CD4-positive, alpha-beta memory T cell (primary cell): ENCODE results near the gene PLAAT3. TPM values are rescaled to one million over a fixed set of nuclear protein-coding genes. Genes with fewer than 3 reads are reported as not detected.
"Not testable (repeated sequence)": the region's sequence is repeated elsewhere in the genome, so short reads cannot be mapped to it uniquely, and the experiment has no call there.

Experiments used
- CTCF ChIA-PET: fragments of 350-600 bp; sonication (Branson Sonifier 250); formaldehyde crosslinking; loops from one replicate; lab custom pipeline; 2021; ENCODE audit warnings: inconsistent platforms; ENCODE audit not compliant: partially characterized antibody; lab: Charles Lee
- POLR2A ChIA-PET: fragments of 350-600 bp; sonication (Branson Sonifier 250); formaldehyde crosslinking; loops from one replicate; lab custom pipeline; 2021; ENCODE audit not compliant: partially characterized antibody; lab: Charles Lee
- DNase-seq, 5 donors: peaks; one replicate each; pipeline versions ENCODE4 v3.0.0 to v3.0.0-alpha.2; 2020 to 2022; ENCODE audit warnings: mixed read lengths in 1 of 5
- H3K27ac ChIP-seq: one replicate; pipeline ENCODE4 v1.7.0; 2013; ENCODE audit warnings: low read depth, low read length
- H3K27me3 ChIP-seq: 2 replicates; pipeline ENCODE4 v1.7.0; 2013; ENCODE audit warnings: mild to moderate bottlenecking, low read length, moderate library complexity; ENCODE audit not compliant: insufficient read depth
- H3K36me3 ChIP-seq: 2 replicates; pipeline ENCODE4 v1.7.0; 2013; ENCODE audit warnings: mild to moderate bottlenecking, low read length, moderate library complexity; ENCODE audit not compliant: insufficient read depth
- H3K4me1 ChIP-seq: 2 replicates; pipeline ENCODE4 v1.7.0; 2013; ENCODE audit warnings: mild to moderate bottlenecking, low read length, moderate library complexity; ENCODE audit not compliant: insufficient read depth
- H3K4me3 ChIP-seq, 2 donors: one replicate each; pipeline ENCODE4 v1.7.0; 2013; ENCODE audit warnings: low read length in 2 of 2, mild to moderate bottlenecking in 1 of 2
- H3K9me3 ChIP-seq, 2 donors: one replicate each; pipeline ENCODE4 v1.7.0; 2013; ENCODE audit warnings: low read length in 2 of 2, control low read depth in 1 of 2; ENCODE audit not compliant: control insufficient read depth in 1 of 2
- H3K27ac Mint-ChIP-seq, 7 donors: one replicate each; pipeline ENCODE4 v1.8.0; 2020 to 2021; ENCODE audit warnings: mixed read lengths in 7 of 7, mild to moderate bottlenecking in 6 of 7, inconsistent platforms in 3 of 7, moderate library complexity in 3 of 7
- H3K27me3 Mint-ChIP-seq, 2 donors: one replicate each; pipeline ENCODE4 v1.8.0; 2020 to 2021; ENCODE audit warnings: mixed read lengths in 2 of 2
- H3K36me3 Mint-ChIP-seq, 2 donors: one replicate each; pipeline ENCODE4 v1.8.0; 2020 to 2021; ENCODE audit warnings: mixed read lengths in 2 of 2, inconsistent platforms in 1 of 2, mild to moderate bottlenecking in 1 of 2
- H3K4me1 Mint-ChIP-seq, 4 donors: one replicate each; pipeline ENCODE4 v1.8.0; 2020 to 2021; ENCODE audit warnings: mixed read lengths in 4 of 4, mild to moderate bottlenecking in 1 of 4
- H3K4me3 Mint-ChIP-seq, 8 donors: one replicate each; pipeline ENCODE4 v1.8.0; 2020 to 2021; ENCODE audit warnings: mixed read lengths in 8 of 8, mild to moderate bottlenecking in 7 of 8, moderate library complexity in 6 of 8, inconsistent platforms in 3 of 8
- H3K9me3 Mint-ChIP-seq, 8 donors: one replicate each; pipeline ENCODE4 v1.8.0; 2020 to 2021; ENCODE audit warnings: mixed read lengths in 8 of 8, mild to moderate bottlenecking in 5 of 8, inconsistent platforms in 3 of 8, moderate library complexity in 1 of 8
- intact Hi-C: fragments of 100-400 bp; cut with micrococcal nuclease; formaldehyde crosslinking; loops from one replicate; pipeline ENCODE4 v1.15.1; 2023
- polyA plus RNA-seq, 2 donors: library from polyadenylated mRNA; unstranded; fragments of 300-500 nt; fragmentation: Illumina TruSeq; gene quantifications; one replicate each; pipeline ENCODE4 v1.2.3, GENCODE V29; 2021
- total RNA-seq, 2 experiments: library from RNA; stranded (reverse); gene quantifications; one replicate each; pipeline ENCODE4 v1.2.3, GENCODE V29; 2021

The PLAAT3 gene
- total and polyA plus RNA-seq, 4 experiments from 2014 or later, result 3.6 to 9.2 (median 6.1) TPM

DNA sequence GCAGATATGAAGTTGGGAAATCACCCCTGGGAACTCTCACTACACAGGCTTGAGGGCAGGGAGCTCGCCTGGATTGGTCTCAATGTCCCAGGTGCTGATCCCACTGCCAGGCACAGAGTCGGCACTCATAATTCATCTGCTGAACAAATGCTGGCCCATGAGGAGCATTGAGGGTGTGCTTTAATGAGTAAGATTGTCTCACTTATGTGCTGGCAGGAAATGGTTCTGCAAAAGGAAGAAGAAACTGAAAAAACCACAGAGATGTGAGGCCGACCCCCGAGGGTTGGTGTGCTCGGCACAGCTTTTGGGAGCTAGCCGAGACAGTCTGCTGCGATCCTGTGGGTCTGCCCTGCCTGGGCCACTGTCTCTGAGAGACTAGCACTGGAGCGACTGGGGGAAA lies 60.5 kb downstream of the PLAAT3 start:
- H3K4me3 ChIP-seq, result peak overlapping the region in 1 of 2 donors; percentile 53
- Mint-ChIP-seq H3K4me1 (peaks cover 37 to 56% (median 45%) of the 10 kb centered on the region in 4 donors), H3K27me3 (no peaks in the 10 kb centered on the region), H3K36me3 (no peaks in the 10 kb centered on the region), H3K4me3 (peak overlapping the region; percentile 57 to 94 (median 89)), H3K27ac (peak overlapping the region; percentile 84 to 98 (median 95)), H3K9me3 (no peaks in the 10 kb centered on the region)
- ChIA-PET CTCF (interaction anchor here (1.3 to 3.7 kb wide), 5 partner anchors 10 to 75 kb away, joined by 3 to 23 read pairs (median 7); partner anchors contain the start of genes PLAAT2 and PLAAT4), POLR2A (interaction anchor here (1.1 to 7.1 kb wide), 9 partner anchors 8 to 50 kb away, joined by 3 to 132 read pairs (median 9); partner anchors contain the start of gene PLAAT4)
- H3K9me3 ChIP-seq, result no peaks in the 10 kb centered on the region
- no peaks in the 10 kb centered on the region for H3K36me3 ChIP-seq
- intact Hi-C loops, result loop anchor here (2.0 kb wide), 1 partner anchor 17 kb away; the partner anchor contains the start of gene PLAAT4
- peak; percentile 38 to 77 (median 52) for DNase-seq
- H3K4me1 ChIP-seq, result peaks cover 38% of the 10 kb centered on the region
- no peaks in the 10 kb centered on the region for H3K27me3 ChIP-seq
- peak overlapping the region; percentile 62 for H3K27ac ChIP-seq

DNA sequence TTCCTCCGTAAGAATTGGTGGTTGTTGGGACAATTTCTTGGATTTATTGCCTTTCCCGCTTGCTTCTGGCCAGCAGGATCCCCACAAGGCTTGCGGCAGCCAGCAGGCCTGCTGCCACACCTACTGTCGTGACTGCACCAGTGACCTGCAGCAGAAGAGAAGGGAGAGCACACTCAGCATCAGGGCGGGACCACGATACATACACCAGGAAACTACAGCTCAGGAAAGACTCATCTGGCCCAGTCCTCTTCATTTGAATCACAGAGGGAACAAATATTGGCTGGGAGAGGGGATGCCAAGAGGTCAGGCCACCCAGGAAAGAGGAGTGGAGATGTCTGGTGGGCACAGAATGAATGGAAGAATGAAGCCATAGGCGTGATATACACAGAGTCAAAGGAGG lies 61.3 kb downstream of the PLAAT3 start:
- CTCF ChIA-PET, result interaction anchor here (1.3 to 3.7 kb wide), 5 partner anchors 10 to 74 kb away, joined by 3 to 23 read pairs (median 7); partner anchors contain the start of genes PLAAT2 and PLAAT4
- intact Hi-C loops, result loop anchor here (2.0 kb wide), 1 partner anchor 16 kb away; the partner anchor contains the start of gene PLAAT4
- no peak overlapping the region for H3K4me3 ChIP-seq
- peak overlapping the region; percentile 84 to 98 (median 95) for H3K27ac Mint-ChIP-seq
- H3K4me1 Mint-ChIP-seq, result peaks cover 37 to 56% (median 45%) of the 10 kb centered on the region in 4 donors
- H3K9me3 ChIP-seq, result no peaks in the 10 kb centered on the region
- no peaks in the 10 kb centered on the region for H3K27me3 Mint-ChIP-seq
- peak overlapping the region; percentile 62 for H3K27ac ChIP-seq
- H3K36me3 ChIP-seq, result no peaks in the 10 kb centered on the region
- H3K4me1 ChIP-seq, result peaks cover 38% of the 10 kb centered on the region
- peak overlapping the region in 7 of 8 donors; percentile 29 to 90 (median 65) for H3K4me3 Mint-ChIP-seq
- H3K36me3 Mint-ChIP-seq, result peaks cover 2 to 5% of the 10 kb centered on the region in 2 donors
- no peaks in the 10 kb centered on the region for H3K27me3 ChIP-seq
- no peaks in the 10 kb centered on the region for H3K9me3 Mint-ChIP-seq
- POLR2A ChIA-PET, result interaction anchor here (0.6 to 7.1 kb wide), 9 partner anchors 8 to 126 kb away, joined by 3 to 132 read pairs (median 13); partner anchors contain the start of gene PLAAT4
- no peak for DNase-seq

DNA sequence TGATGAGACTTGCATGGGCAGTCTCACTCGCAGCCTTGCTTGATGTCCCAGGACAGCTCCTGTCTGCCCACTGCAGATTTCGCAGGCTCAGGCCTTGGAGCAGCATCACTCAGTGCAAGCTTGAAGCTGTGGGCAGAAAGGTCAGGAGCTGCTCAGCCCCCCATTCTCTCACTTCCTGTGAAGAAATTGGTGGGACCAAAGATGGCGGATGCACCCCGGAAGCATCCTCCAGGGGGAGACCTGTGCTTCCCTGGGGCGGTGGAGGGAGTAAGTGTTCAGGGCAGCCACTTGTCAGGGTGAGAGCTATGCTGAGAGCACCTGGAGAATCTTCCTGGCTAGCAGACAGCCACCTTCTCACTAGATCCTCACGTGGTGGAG lies 62.4 kb downstream of the PLAAT3 start:
- Histone ChIP-seq H3K4me1 (peaks cover 38% of the 10 kb centered on the region), H3K4me3 (peak overlapping the region in 1 of 2 donors; percentile 27), H3K27me3 (no peaks in the 10 kb centered on the region), H3K36me3 (no peaks in the 10 kb centered on the region), H3K27ac (no peak overlapping the region), H3K9me3 (no peaks in the 10 kb centered on the region)
- peak overlapping the region in 6 of 8 donors; percentile 77 to 89 (median 84) for H3K4me3 Mint-ChIP-seq
- ChIA-PET CTCF (interaction anchor here (1.0 to 3.7 kb wide), 6 partner anchors 12 to 72 kb away, joined by 3 to 23 read pairs (median 4); partner anchors contain the start of genes PLAAT2 and PLAAT4), POLR2A (interaction anchor here (0.6 to 7.1 kb wide), 14 partner anchors 9 to 1759 kb away, joined by 3 to 132 read pairs (median 7); partner anchors contain the start of genes FEN1, PLAAT2 and PLAAT4)
- DNase-seq, result no peak
- intact Hi-C loops, result loop anchor here (2.0 kb wide), 1 partner anchor 15 kb away; the partner anchor contains the start of gene PLAAT4
- H3K9me3 Mint-ChIP-seq, result no peaks in the 10 kb centered on the region
- peak overlapping the region in 4 of 7 donors; percentile 66 to 93 (median 84) for H3K27ac Mint-ChIP-seq
- H3K4me1 Mint-ChIP-seq, result peaks cover 37 to 56% (median 45%) of the 10 kb centered on the region in 4 donors
- peaks cover 9 to 10% of the 10 kb centered on the region in 2 donors for H3K36me3 Mint-ChIP-seq
- H3K27me3 Mint-ChIP-seq, result no peaks in the 10 kb centered on the region

DNA sequence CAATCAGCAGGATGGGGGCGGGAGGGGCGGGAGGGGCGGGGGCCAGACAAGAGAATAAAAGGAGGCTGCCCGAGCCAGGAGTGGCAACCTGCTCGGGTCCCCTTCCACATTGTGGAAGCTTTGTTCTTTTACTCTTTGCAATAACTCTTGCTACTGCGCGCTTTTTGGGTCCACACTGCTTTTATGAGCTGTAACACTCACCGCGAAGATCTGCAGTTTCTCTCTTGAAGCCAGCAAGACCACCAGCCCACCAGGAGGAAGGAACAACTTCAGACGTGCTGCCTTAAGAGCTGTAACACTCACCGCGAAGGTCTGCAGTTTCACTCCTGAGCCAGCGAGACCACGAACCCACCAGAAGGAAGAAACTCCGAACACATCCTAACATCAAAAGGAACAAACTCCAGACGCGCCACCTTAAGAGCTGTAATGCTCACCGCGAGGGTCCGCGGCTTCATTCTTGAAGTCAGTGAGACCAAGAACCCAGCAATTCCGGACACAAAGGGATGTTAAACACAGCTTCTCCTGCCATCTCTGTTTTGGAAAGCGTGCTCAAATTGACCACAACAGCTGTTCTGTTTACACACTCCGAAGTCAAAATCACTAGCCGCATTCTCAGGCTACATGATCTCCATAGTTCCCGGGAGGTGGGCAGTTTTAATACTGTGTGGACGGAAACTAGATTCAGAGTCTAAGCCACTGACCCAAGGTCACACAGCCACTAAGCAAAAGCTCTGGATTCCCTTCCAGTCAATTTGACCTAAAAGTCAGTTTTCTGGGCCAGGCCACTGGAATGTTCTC lies 62.9 kb downstream of the PLAAT3 start:
- Histone ChIP-seq H3K4me3 (peak overlapping the region in 1 of 2 donors; percentile 27), H3K9me3 (no peaks in the 10 kb centered on the region), H3K27me3 (no peaks in the 10 kb centered on the region), H3K4me1 (peaks cover 38% of the 10 kb centered on the region), H3K36me3 (peaks cover 4% of the 10 kb centered on the region), H3K27ac (no peak overlapping the region)
- no peak for DNase-seq
- H3K36me3 Mint-ChIP-seq, result peaks cover 15 to 16% of the 10 kb centered on the region in 2 donors
- peak overlapping the region; percentile 76 to 93 (median 88) for H3K27ac Mint-ChIP-seq
- H3K4me1 Mint-ChIP-seq, result peaks cover 39 to 56% (median 44%) of the 10 kb centered on the region in 4 donors
- intact Hi-C loops, result no loop called here
- CTCF ChIA-PET, result interaction anchor here (1.0 to 3.7 kb wide), 6 partner anchors 12 to 71 kb away, joined by 3 to 23 read pairs (median 4); partner anchors contain the start of genes PLAAT2 and PLAAT4
- POLR2A ChIA-PET, result interaction anchor here (0.6 to 7.1 kb wide), 16 partner anchors 10 to 1758 kb away, joined by 3 to 132 read pairs (median 4); partner anchors contain the start of genes FEN1, PLAAT2, PLAAT3 and PLAAT4
- no peaks in the 10 kb centered on the region for H3K27me3 Mint-ChIP-seq
- H3K4me3 Mint-ChIP-seq, result peak overlapping the region; percentile 48 to 89 (median 82)
- H3K9me3 Mint-ChIP-seq, result no peaks in the 10 kb centered on the region

DNA sequence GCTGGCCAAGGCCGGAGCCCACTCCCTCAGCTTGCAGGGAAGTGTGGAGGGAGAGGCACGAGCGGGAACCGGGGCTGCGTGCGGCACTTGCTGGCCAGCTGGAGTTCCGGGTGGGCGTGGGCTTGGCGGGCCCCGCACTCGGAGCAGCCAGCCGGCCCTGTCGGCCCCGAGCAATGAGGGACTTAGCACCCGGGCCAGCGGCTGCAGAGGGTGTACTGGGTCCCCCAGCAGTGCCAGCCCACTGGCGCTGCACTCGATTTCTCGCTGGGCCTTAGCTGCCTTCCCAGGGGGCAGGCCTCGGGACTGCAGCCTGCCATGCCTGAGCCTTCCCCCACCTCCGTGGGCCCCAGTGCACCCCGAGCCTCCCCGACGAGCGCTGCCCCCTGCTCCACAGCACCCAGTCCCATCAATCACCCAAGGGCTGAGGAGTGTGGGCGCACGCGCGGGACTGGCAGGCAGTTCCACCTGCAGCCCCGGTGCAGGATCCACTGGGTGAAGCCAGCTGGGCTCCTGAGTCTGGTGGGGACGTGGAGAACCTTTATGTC lies 64.0 kb downstream of the PLAAT3 start:
- H3K27me3 Mint-ChIP-seq, H3K27me3 ChIP-seq, DNase-seq, H3K9me3 Mint-ChIP-seq, H3K9me3 ChIP-seq, H3K27ac ChIP-seq, intact Hi-C loops, H3K4me3 Mint-ChIP-seq, H3K27ac Mint-ChIP-seq, H3K4me3 ChIP-seq: not testable (repeated sequence)
- ChIA-PET CTCF (interaction anchor here (2.3 to 3.7 kb wide), 2 partner anchors 13 to 70 kb away, joined by 9 to 23 read pairs; partner anchors contain the start of gene PLAAT4), POLR2A (interaction anchor here (1.2 to 7.1 kb wide), 7 partner anchors 13 to 63 kb away, joined by 3 to 132 read pairs (median 9); partner anchors contain the start of genes PLAAT3 and PLAAT4)
- Mint-ChIP-seq H3K4me1 (peaks cover 35 to 50% (median 43%) of the 10 kb centered on the region in 4 donors), H3K36me3 (peaks cover 24 to 26% of the 10 kb centered on the region in 2 donors)
- Histone ChIP-seq H3K4me1 (peaks cover 38% of the 10 kb centered on the region), H3K36me3 (peaks cover 14% of the 10 kb centered on the region)

DNA sequence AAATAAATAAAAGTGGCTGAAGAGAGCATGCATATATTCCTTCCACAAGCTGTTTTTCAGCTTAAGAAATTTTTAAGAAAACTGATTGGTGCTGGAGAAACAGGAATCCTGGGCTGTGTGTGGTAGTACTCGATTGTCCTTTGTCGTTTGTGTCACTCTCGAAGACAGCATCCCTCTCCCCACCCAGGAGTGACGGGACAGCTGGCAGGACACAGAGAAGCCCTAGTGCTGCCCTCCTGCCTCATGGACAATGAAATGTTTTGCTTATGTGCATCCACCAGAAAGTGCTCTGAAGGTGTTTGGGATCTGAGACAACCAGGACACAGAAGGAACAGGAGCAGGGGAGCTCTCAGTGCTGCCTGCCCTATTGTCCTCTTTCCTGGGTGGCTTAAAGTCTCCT lies 64.8 kb downstream of the PLAAT3 start:
- Mint-ChIP-seq H3K36me3 (peaks cover 30 to 34% of the 10 kb centered on the region in 2 donors), H3K4me1 (peaks cover 31 to 49% (median 39%) of the 10 kb centered on the region in 4 donors), H3K4me3 (peak overlapping the region in 2 of 8 donors; percentile 4 to 50), H3K27me3 (no peaks in the 10 kb centered on the region), H3K27ac (peak overlapping the region in 5 of 7 donors; percentile 36 to 79 (median 46)), H3K9me3 (no peaks in the 10 kb centered on the region)
- intact Hi-C loops, result no loop called here
- POLR2A ChIA-PET, result interaction anchor here (0.8 to 7.1 kb wide), 4 partner anchors 12 to 70 kb away, joined by 3 to 132 read pairs (median 5); partner anchors contain the start of gene PLAAT4
- peaks cover 32% of the 10 kb centered on the region for H3K4me1 ChIP-seq
- CTCF ChIA-PET, result interaction anchor here (1.3 to 2.3 kb wide), 2 partner anchors 12 to 70 kb away, joined by 5 to 9 read pairs; partner anchors contain the start of gene PLAAT4
- no peak for DNase-seq
- H3K36me3 ChIP-seq, result peaks cover 22% of the 10 kb centered on the region
- no peaks in the 10 kb centered on the region for H3K27me3 ChIP-seq
- H3K27ac ChIP-seq, result no peak overlapping the region
- H3K4me3 ChIP-seq, result no peak overlapping the region
- H3K9me3 ChIP-seq, result no peaks in the 10 kb centered on the region
